HEK293 (cell line): ENCODE results near the gene TMEM270.

Source experiments
- CTCF ChIA-PET: fragments of 350-600 bp; formaldehyde crosslinking; extraction: SDS; loops from one replicate; lab custom pipeline; 2021; ENCODE audit warnings: antibody characterized with exemption; lab: Yijun Ruan, JAX
- POLR2A ChIA-PET: fragments of 300-600 bp; formaldehyde crosslinking; extraction: SDS; loops from one replicate; lab custom pipeline; 2020; ENCODE audit warnings: antibody characterized with exemption, inconsistent platforms; lab: Yijun Ruan, JAX
- H3K27ac ChIP-seq: fragments of 200-500 bp; sonication (Bioruptor generic); 2 replicates; pipeline ENCODE4 v1.5.1; 2014; ENCODE audit warnings: low read depth, low read length, control low read depth, inconsistent platforms; ENCODE audit errors: extremely low read depth
- H3K36me3 ChIP-seq, 2 experiments: fragments of 200-500 bp in 1 of 2; sonication (Bioruptor generic) in 1 of 2; 1 replicate in 1 of 2; 2 replicates in 1 of 2; pipeline ENCODE4 v1.5.1; 2014 to 2017; ENCODE audit warnings: inconsistent platforms in 2 of 2, low read length in 2 of 2; ENCODE audit not compliant: control insufficient read depth in 2 of 2, insufficient read depth in 1 of 2
- H3K4me1 ChIP-seq: fragments of 200-500 bp; sonication (Bioruptor generic); 2 replicates; pipeline ENCODE4 v1.5.1; 2014; ENCODE audit warnings: mild to moderate bottlenecking, low read length, inconsistent platforms; ENCODE audit not compliant: control insufficient read depth, insufficient read depth
- H3K4me3 ChIP-seq: 2 replicates; pipeline ENCODE4 v1.5.1; 2011; ENCODE audit warnings: low read depth, mild to moderate bottlenecking, control low read depth, low read length, moderate library complexity
- H3K9me3 ChIP-seq: fragments of 200-500 bp; sonication (Bioruptor generic); 2 replicates; pipeline ENCODE4 v1.5.1; 2014; ENCODE audit warnings: low read depth, low read length, inconsistent platforms; ENCODE audit not compliant: control insufficient read depth, insufficient read depth
- IKZF3 ChIP-seq: fragments of 450-650 bp; IDR thresholded peaks from 2 replicates; pipeline ENCODE4 v1.5.0; 2018; ENCODE audit warnings: missing biosample characterization, mild to moderate bottlenecking, missing genetic modification characterization, moderate library complexity
- KLF7 ChIP-seq: fragments of 450-650 bp; formaldehyde crosslinking; IDR thresholded peaks from 2 replicates; pipeline ENCODE4 v1.5.1; 2016; ENCODE audit warnings: missing biosample characterization, missing genetic modification characterization, borderline replicate concordance
- OVOL3 ChIP-seq: fragments of 450-650 bp; formaldehyde crosslinking; IDR thresholded peaks from 2 replicates; pipeline ENCODE4 v1.5.1; 2016; ENCODE audit warnings: missing biosample characterization, missing genetic modification characterization
- PATZ1 ChIP-seq: fragments of 450-650 bp; formaldehyde crosslinking; IDR thresholded peaks from 2 replicates; pipeline ENCODE4 v1.5.1; 2016; ENCODE audit warnings: missing biosample characterization, missing genetic modification characterization
- RBAK ChIP-seq: fragments of 450-650 bp; formaldehyde crosslinking; IDR thresholded peaks from 2 replicates; pipeline ENCODE4 v1.5.1; 2016; ENCODE audit warnings: missing biosample characterization, missing genetic modification characterization
- WT1 ChIP-seq: fragments of 450-650 bp; formaldehyde crosslinking; IDR thresholded peaks from 2 replicates; pipeline ENCODE4 v1.5.1; 2016; ENCODE audit warnings: missing biosample characterization, missing genetic modification characterization
- YY2 ChIP-seq: fragments of 450-650 bp; formaldehyde crosslinking; IDR thresholded peaks from 2 replicates; pipeline ENCODE4 v1.5.1; 2016; ENCODE audit warnings: missing biosample characterization, missing genetic modification characterization
- ZBTB7A ChIP-seq: fragments of 450-650 bp; formaldehyde crosslinking; IDR thresholded peaks from 2 replicates; pipeline ENCODE4 v1.5.1; 2016; ENCODE audit warnings: low read depth, missing biosample characterization, missing genetic modification characterization
- ZNF114 ChIP-seq: fragments of 450-650 bp; formaldehyde crosslinking; IDR thresholded peaks from 2 replicates; pipeline ENCODE4 v1.5.0; 2017; ENCODE audit warnings: missing biosample characterization, missing genetic modification characterization
- ZNF211 ChIP-seq: fragments of 450-650 bp; formaldehyde crosslinking; IDR thresholded peaks from 2 replicates; pipeline ENCODE4 v1.5.1; 2016; ENCODE audit warnings: low read depth, missing biosample characterization, missing genetic modification characterization
- ZNF292 ChIP-seq: fragments of 450-650 bp; formaldehyde crosslinking; IDR thresholded peaks from 2 replicates; pipeline ENCODE4 v1.5.1; 2016; ENCODE audit warnings: low read depth, missing biosample characterization, missing genetic modification characterization, borderline replicate concordance
- ZNF335 ChIP-seq: fragments of 450-650 bp; formaldehyde crosslinking; conservative IDR thresholded peaks from 2 replicates; pipeline ENCODE4 v1.5.1; 2016; ENCODE audit warnings: missing biosample characterization, missing genetic modification characterization
- ZNF341 ChIP-seq: fragments of 450-650 bp; formaldehyde crosslinking; IDR thresholded peaks from 2 replicates; pipeline ENCODE4; 2016; ENCODE audit warnings: low read depth, missing biosample characterization, missing genetic modification characterization
- ZNF350 ChIP-seq: fragments of 450-650 bp; formaldehyde crosslinking; IDR thresholded peaks from 2 replicates; pipeline ENCODE4 v1.5.0; 2017; ENCODE audit warnings: missing biosample characterization, mild to moderate bottlenecking, missing genetic modification characterization
- ZNF354C ChIP-seq: fragments of 450-650 bp; formaldehyde crosslinking; IDR thresholded peaks from 2 replicates; pipeline ENCODE4 v1.5.1; 2016; ENCODE audit warnings: missing biosample characterization, missing genetic modification characterization, low read depth, borderline replicate concordance
- ZNF488 ChIP-seq: fragments of 450-650 bp; formaldehyde crosslinking; IDR thresholded peaks from 2 replicates; pipeline ENCODE4 v1.5.1; 2016; ENCODE audit warnings: missing biosample characterization, missing genetic modification characterization
- ZNF513 ChIP-seq: fragments of 450-650 bp; IDR thresholded peaks from 2 replicates; pipeline ENCODE4 v1.5.1; 2018; ENCODE audit warnings: missing biosample characterization, missing genetic modification characterization
- ZNF548 ChIP-seq: fragments of 450-650 bp; formaldehyde crosslinking; IDR thresholded peaks from 2 replicates; pipeline ENCODE4 v1.5.1; 2016; ENCODE audit warnings: missing biosample characterization, missing genetic modification characterization
- ZNF654 ChIP-seq: fragments of 450-650 bp; formaldehyde crosslinking; IDR thresholded peaks from 2 replicates; pipeline ENCODE4 v1.5.1; 2016; ENCODE audit warnings: low read depth, missing biosample characterization, missing genetic modification characterization
- TF ChIP-seq, protein P1 (sequence below): fragments of 450-650 bp; formaldehyde crosslinking; IDR thresholded peaks from 2 replicates; pipeline ENCODE4 v1.5.1; 2016; ENCODE audit warnings: missing biosample characterization, missing genetic modification characterization
- TF ChIP-seq, protein P2 (sequence below): fragments of 450-650 bp; formaldehyde crosslinking; IDR thresholded peaks from 2 replicates; pipeline ENCODE4; 2016; ENCODE audit warnings: missing biosample characterization, missing genetic modification characterization
- TF ChIP-seq, protein P3 (sequence below): fragments of 450-650 bp; formaldehyde crosslinking; IDR thresholded peaks from 2 replicates; pipeline ENCODE4 v1.5.1; 2016; ENCODE audit warnings: missing biosample characterization, missing genetic modification characterization

Gene TMEM270

GRCh38 chr7:73876361-73876760 is 15.4 kb downstream of the TMEM270 start (continued):
- TF ChIP-seq, protein P1, sequence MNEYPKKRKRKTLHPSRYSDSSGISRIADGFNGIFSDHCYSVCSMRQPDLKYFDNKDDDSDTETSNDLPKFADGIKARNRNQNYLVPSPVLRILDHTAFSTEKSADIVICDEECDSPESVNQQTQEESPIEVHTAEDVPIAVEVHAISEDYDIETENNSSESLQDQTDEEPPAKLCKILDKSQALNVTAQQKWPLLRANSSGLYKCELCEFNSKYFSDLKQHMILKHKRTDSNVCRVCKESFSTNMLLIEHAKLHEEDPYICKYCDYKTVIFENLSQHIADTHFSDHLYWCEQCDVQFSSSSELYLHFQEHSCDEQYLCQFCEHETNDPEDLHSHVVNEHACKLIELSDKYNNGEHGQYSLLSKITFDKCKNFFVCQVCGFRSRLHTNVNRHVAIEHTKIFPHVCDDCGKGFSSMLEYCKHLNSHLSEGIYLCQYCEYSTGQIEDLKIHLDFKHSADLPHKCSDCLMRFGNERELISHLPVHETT (tag by site-specific recombination): no peak
- TF ChIP-seq ZNF548 (tag by site-specific recombination): no peak
- TF ChIP-seq ZNF341: no peak

- H3K4me3 ChIP-seq: no peak overlapping the region
- ChIA-PET CTCF (interaction anchor here (0.6 kb wide), 1 partner anchor 23 kb away, joined by 3 read pairs; no protein-coding TSS in a partner anchor), POLR2A (no interaction called here)
- no peaks in the 10 kb centered on the region for H3K9me3 ChIP-seq
- no peak for TF ChIP-seq ZNF354C (tag by site-specific recombination)
- no peak for TF ChIP-seq PATZ1 (tag by site-specific recombination)
- TF ChIP-seq ZNF114 (tag by site-specific recombination): no peak
- no peak for TF ChIP-seq IKZF3 (tag by site-specific recombination)
- no peaks in the 10 kb centered on the region for H3K36me3 ChIP-seq
- H3K27ac ChIP-seq: no peak overlapping the region
- no peaks in the 10 kb centered on the region for H3K4me1 ChIP-seq
These were observed 16.0 kb downstream of the TMEM270 start for GRCh38 chr7:73876973-73877372.

DNA sequence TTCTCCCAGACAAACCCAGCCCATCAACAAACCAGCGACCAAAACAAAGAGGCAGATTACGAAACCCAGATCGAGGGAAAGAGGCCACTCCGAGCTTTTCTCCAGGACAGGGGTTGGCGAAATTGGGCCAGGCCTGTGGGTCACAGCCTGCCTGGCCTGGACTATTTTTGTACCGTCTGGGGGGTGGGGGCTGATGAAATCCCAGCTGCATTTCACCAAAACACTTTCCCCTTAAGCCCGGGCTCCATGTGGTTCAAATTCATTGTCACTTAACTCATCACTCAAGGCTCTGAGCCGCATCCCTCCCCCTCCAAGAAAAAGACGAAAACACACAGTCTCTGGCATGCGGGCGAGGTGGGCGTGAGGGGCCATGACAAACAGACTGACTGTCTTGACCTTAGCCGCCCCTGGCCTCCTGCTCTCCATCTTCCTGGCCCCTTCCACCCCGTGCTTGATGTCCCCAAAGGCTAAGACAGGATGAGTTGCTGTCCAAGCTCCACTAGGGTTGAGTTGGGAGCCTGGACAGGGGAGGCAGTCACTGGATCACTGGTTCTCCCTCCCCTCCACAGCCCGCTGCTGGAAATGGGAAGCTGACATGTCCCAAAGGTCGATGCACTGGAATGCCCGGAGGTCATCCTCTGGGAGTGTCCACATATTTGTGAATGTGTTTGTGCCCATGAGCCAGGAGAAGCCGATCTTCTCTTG is 19.2 kb downstream of the TMEM270 start:
- Histone ChIP-seq H3K36me3 (no peaks in the 10 kb centered on the region), H3K4me1 (no peaks in the 10 kb centered on the region), H3K4me3 (no peak overlapping the region), H3K9me3 (no peaks in the 10 kb centered on the region), H3K27ac (no peak overlapping the region)
- CTCF ChIA-PET: interaction anchor here (0.6 to 1.4 kb wide), 4 partner anchors 12 to 521 kb away, joined by 3 to 5 read pairs (median 4); no protein-coding TSS in a partner anchor
- POLR2A ChIA-PET: no interaction called here
- TF ChIP-seq ZNF335 (tag by site-specific recombination): no peak
- TF ChIP-seq WT1 (tag by site-specific recombination): no peak
- TF ChIP-seq ZBTB7A (tag by site-specific recombination): no peak
- no peak for TF ChIP-seq OVOL3 (tag by site-specific recombination)
- TF ChIP-seq ZNF350 (tag by site-specific recombination): no peak
- no peak for TF ChIP-seq RBAK (tag by site-specific recombination)
- no peak for TF ChIP-seq ZNF513 (tag by site-specific recombination)
- no peak for TF ChIP-seq KLF7 (tag by site-specific recombination)
- TF ChIP-seq ZNF292 (tag by site-specific recombination): no peak
- TF ChIP-seq, protein P2, sequence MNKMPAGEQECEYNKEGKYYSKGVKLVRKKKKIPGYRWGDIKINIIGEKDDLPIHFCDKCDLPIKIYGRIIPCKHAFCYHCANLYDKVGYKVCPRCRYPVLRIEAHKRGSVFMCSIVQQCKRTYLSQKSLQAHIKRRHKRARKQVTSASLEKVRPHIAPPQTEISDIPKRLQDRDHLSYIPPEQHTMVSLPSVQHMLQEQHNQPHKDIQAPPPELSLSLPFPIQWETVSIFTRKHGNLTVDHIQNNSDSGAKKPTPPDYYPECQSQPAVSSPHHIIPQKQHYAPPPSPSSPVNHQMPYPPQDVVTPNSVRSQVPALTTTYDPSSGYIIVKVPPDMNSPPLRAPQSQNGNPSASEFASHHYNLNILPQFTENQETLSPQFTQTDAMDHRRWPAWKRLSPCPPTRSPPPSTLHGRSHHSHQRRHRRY (tag by site-specific recombination): no peak
- TF ChIP-seq ZNF488 (tag by site-specific recombination): no peak
- no peak for TF ChIP-seq ZNF211 (tag by site-specific recombination)
- TF ChIP-seq, protein P3, sequence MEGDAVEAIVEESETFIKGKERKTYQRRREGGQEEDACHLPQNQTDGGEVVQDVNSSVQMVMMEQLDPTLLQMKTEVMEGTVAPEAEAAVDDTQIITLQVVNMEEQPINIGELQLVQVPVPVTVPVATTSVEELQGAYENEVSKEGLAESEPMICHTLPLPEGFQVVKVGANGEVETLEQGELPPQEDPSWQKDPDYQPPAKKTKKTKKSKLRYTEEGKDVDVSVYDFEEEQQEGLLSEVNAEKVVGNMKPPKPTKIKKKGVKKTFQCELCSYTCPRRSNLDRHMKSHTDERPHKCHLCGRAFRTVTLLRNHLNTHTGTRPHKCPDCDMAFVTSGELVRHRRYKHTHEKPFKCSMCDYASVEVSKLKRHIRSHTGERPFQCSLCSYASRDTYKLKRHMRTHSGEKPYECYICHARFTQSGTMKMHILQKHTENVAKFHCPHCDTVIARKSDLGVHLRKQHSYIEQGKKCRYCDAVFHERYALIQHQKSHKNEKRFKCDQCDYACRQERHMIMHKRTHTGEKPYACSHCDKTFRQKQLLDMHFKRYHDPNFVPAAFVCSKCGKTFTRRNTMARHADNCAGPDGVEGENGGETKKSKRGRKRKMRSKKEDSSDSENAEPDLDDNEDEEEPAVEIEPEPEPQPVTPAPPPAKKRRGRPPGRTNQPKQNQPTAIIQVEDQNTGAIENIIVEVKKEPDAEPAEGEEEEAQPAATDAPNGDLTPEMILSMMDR (tag by site-specific recombination): no peak
- TF ChIP-seq ZNF654: no peak
- TF ChIP-seq YY2 (tag by site-specific recombination): no peak
